Mucosa of stomach (tissue), 1 donor: ENCODE data around the gene CCNF.
A peak's percentile ranks its signal among the peaks of the same experiment; 100 is the strongest.
"Not testable (repeated sequence)": the region's sequence is repeated elsewhere in the genome, so short reads cannot be mapped to it uniquely, and the experiment has no call there.

Experiments used
- H3K27me3 ChIP-seq: one replicate; pipeline ENCODE4 v1.7.0; 2013; ENCODE audit warnings: mild to moderate bottlenecking, low read length; ENCODE audit not compliant: control insufficient read depth, insufficient read depth
- H3K36me3 ChIP-seq: one replicate; pipeline ENCODE4 v1.7.0; 2013; ENCODE audit warnings: low read length; ENCODE audit not compliant: control insufficient read depth, insufficient read depth
- H3K4me1 ChIP-seq: one replicate; pipeline ENCODE4 v1.7.0; 2013; ENCODE audit warnings: mild to moderate bottlenecking, low read length; ENCODE audit not compliant: control insufficient read depth, insufficient read depth
- H3K4me3 ChIP-seq: one replicate; pipeline ENCODE4 v1.7.0; 2013; ENCODE audit warnings: low read length
- H3K9ac ChIP-seq: one replicate; pipeline ENCODE4 v1.7.0; 2013; ENCODE audit warnings: mild to moderate bottlenecking, low read length, moderate library complexity
- H3K9me3 ChIP-seq: one replicate; pipeline ENCODE4 v1.7.0; 2013; ENCODE audit warnings: mild to moderate bottlenecking, low read length, moderate library complexity; ENCODE audit not compliant: control insufficient read depth
- donor health status: Pancreatic carcinoma.

CCNF gene, protein sequence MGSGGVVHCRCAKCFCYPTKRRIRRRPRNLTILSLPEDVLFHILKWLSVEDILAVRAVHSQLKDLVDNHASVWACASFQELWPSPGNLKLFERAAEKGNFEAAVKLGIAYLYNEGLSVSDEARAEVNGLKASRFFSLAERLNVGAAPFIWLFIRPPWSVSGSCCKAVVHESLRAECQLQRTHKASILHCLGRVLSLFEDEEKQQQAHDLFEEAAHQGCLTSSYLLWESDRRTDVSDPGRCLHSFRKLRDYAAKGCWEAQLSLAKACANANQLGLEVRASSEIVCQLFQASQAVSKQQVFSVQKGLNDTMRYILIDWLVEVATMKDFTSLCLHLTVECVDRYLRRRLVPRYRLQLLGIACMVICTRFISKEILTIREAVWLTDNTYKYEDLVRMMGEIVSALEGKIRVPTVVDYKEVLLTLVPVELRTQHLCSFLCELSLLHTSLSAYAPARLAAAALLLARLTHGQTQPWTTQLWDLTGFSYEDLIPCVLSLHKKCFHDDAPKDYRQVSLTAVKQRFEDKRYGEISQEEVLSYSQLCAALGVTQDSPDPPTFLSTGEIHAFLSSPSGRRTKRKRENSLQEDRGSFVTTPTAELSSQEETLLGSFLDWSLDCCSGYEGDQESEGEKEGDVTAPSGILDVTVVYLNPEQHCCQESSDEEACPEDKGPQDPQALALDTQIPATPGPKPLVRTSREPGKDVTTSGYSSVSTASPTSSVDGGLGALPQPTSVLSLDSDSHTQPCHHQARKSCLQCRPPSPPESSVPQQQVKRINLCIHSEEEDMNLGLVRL

DNA sequence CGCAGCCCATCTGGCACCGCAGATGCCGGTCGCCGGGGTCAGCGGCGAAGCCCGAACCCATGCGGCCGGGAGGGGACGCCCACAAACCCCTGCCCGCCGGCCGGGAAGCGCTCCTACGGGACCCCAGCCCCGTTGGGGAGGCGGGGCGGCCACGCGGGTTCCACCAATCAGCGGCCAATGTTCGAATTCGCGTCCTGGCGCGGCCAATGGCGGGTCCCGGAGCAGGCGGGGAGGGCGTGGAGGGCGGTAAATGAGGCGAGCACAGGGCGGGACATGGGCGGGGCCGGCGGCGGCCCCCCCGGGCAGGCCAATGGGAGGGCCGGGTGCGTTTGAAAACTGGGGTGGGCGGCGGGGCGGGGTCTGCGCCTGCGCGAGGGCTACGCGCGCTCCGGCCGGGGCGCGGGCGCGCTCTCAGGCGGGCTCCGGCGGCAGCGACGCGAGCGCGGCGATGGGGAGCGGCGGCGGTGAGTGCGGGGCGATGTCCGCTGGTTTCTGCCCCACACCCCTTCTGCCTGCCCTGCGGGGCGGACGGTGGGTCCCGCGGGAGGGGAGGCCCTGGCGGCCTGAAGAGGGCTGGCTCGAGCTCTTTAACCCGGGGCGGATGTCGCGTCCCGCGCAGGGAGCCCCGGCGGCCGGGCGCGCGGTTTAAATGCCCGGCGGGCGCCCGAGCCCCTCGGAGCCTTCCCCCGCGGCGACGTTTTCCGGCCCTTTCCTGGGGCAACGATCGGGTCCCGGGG is at the start of gene CCNF:
Gene CCNF, plus strand, starts transcription at position 414 of the 737 bp plus-strand sequence. Its CDS starts 35 bp downstream, at position 449.
- H3K9ac ChIP-seq: peak within 1 kb of the TSS; percentile 72
- no peaks in the 10 kb centered on the region for H3K9me3 ChIP-seq
- no peaks in the 10 kb centered on the region for H3K36me3 ChIP-seq
- H3K4me1 ChIP-seq: peaks cover 19% of the 10 kb centered on the region
- peak within 1 kb of the TSS; percentile 63 for H3K4me3 ChIP-seq
- H3K27me3 ChIP-seq: no peaks in the 10 kb centered on the region

DNA sequence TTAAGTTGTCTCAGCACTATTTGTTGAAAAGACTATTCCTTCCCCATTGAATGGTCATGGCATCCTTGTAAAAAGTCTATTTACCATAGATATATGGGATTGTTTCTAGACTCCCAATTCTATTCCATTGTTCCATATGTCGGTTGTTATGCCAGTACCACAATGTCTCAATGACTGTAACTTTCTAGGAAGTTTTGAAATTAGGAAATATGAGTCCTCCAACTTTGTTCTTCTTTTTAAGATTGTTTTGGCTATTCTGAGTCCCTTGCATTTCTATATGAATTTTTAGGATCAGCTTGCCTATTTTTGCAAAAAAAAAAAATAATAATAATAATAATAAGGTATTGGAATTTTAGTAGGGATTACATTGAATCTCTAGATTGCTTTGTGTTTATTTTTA is 45.7 kb upstream of the CCNF start:
- no peaks in the 10 kb centered on the region for H3K9me3 ChIP-seq
- no peaks in the 10 kb centered on the region for H3K36me3 ChIP-seq
- H3K4me1 ChIP-seq: no peaks in the 10 kb centered on the region
- H3K4me3 ChIP-seq: no peak overlapping the region
- H3K27me3 ChIP-seq: no peaks in the 10 kb centered on the region
- H3K9ac ChIP-seq: no peak overlapping the region

DNA sequence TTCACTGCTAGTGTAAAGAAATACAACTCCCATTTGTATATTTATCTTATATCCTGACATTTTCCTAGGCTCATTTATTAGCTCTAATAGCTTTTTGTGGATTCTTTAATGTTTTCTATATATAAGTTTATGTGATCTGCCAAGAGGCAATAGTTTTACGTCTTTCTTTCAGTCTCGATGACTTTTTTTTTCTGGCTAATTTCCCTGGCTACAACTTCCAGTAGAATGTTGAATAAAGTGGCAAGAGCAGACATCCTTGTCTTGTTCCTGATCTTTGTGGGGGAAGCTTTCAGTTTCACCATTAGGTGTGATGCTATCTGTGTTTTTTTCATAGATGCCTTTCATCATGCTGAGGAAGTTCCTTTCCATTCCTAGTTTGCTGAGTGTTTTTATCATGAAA is 44.8 kb upstream of the CCNF start:
- no peaks in the 10 kb centered on the region for H3K9me3 ChIP-seq
- no peak overlapping the region for H3K9ac ChIP-seq
- H3K4me1 ChIP-seq: no peaks in the 10 kb centered on the region
- no peak overlapping the region for H3K4me3 ChIP-seq
- H3K36me3 ChIP-seq: no peaks in the 10 kb centered on the region
- no peaks in the 10 kb centered on the region for H3K27me3 ChIP-seq

DNA sequence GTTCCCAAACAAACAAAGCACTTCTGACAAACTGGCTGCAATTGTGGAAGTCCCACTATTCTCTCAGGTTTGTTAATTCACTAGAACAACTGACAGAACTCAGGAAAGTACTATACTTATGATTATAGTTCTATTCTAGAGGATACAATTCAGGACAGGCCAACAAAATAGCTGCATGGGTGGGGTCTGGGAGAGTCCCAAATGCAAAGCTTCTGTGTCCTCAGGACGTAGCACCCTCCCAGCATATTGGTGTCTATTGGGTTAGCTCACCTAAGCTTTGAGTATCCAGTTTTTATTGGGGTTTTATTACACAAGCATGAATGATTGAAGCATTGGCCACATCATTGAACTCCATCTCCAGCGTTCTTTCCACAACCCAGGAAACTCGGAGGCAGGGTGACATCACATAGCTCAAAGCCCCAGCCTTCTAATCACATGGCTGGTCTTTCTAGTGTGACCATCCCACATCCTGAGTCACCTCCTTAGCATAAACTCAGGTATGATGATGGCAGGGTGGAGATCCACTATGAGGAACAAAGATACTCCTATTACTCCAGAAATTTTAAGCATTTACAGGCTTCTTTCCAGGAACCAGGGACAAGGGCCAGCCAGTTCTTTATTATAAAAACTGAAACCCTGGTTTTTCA is 43.9 kb upstream of the CCNF start:
- H3K36me3 ChIP-seq: no peaks in the 10 kb centered on the region
- H3K9ac ChIP-seq: no peak overlapping the region
- H3K27me3 ChIP-seq: no peaks in the 10 kb centered on the region
- H3K4me1 ChIP-seq: no peaks in the 10 kb centered on the region
- no peak overlapping the region for H3K4me3 ChIP-seq
- no peaks in the 10 kb centered on the region for H3K9me3 ChIP-seq

DNA sequence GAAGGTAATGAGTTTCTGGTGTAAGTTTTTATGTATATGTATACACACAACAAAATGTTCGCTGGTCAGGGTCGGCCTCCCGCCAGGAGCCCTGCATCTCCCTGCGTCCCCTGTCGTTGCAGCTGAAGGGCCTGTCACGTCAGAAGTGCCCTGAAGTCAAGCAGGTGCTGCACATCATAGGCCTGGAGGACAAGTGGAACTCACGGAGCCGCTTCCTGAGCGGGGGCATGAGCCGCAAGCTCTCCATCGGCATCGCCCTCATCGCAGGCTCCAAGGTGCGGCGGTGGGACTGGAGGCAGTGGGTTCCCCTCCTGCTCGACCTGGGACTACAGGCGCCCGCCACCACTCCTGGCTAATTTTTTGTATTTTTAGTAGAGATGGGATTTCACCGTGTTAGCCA is 43.3 kb upstream of the CCNF start:
- not testable (repeated sequence) for H3K36me3 ChIP-seq, H3K9ac ChIP-seq, H3K9me3 ChIP-seq, H3K4me1 ChIP-seq, H3K27me3 ChIP-seq, H3K4me3 ChIP-seq

DNA sequence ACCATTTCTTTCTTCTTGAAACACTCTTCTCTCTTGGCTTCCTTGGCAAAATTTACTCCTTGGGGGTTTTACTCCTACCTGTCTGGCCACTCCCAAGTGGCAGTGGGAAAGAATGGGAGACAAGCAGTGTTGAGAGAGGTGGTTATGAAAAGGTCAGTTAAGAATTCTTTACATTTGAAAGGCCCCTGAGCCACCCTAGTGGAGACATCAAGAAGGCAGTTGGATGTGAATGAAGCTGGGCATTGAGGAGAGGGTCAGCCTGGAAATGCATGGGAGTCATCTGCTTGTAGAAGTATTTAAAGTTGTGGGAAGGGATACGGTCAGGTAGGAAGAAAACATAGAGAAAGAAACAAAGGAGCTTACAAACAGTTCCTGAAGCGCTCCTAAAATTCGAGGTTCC is 42.3 kb upstream of the CCNF start:
- Histone ChIP-seq H3K27me3 (no peaks in the 10 kb centered on the region), H3K4me3 (no peak overlapping the region), H3K36me3 (no peaks in the 10 kb centered on the region), H3K9ac (no peak overlapping the region), H3K4me1 (no peaks in the 10 kb centered on the region), H3K9me3 (no peaks in the 10 kb centered on the region)

DNA sequence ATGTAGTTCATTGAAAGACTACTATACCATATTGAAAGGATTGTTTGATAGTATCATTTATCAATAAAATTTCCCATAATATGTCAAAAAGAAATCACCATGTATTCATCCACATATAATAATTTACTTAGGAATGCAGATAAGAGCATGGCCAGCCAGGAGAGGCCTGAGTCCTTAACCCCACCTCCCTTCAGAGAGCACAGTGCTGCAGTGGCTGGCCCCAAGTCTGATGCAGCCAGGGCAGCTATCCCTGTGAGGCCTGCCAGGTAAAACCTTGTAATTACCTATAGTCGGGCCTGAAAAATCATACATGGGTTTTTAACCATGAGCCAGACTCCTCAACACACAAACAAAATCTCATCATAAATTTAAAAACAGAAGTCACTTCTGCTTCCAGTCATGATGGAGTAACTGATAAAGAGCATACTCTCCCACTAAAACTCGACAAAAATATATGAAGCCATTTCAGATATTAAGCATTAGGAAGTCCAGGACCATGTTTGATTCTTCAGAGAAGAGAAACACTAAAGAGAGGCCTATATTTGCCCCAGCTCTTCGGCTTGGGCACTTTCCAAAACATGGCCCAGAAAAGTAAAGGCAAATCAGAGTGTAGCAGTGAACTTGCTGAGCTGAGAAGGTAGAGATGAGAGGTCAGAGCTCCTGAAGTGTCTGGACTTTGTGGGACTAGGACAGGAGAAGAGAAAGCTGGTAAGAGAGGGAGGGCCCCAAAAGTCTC is 40.9 kb upstream of the CCNF start:
- no peaks in the 10 kb centered on the region for H3K27me3 ChIP-seq
- H3K4me1 ChIP-seq: no peaks in the 10 kb centered on the region
- no peak overlapping the region for H3K4me3 ChIP-seq
- no peaks in the 10 kb centered on the region for H3K36me3 ChIP-seq
- H3K9me3 ChIP-seq: no peaks in the 10 kb centered on the region
- no peak overlapping the region for H3K9ac ChIP-seq

DNA sequence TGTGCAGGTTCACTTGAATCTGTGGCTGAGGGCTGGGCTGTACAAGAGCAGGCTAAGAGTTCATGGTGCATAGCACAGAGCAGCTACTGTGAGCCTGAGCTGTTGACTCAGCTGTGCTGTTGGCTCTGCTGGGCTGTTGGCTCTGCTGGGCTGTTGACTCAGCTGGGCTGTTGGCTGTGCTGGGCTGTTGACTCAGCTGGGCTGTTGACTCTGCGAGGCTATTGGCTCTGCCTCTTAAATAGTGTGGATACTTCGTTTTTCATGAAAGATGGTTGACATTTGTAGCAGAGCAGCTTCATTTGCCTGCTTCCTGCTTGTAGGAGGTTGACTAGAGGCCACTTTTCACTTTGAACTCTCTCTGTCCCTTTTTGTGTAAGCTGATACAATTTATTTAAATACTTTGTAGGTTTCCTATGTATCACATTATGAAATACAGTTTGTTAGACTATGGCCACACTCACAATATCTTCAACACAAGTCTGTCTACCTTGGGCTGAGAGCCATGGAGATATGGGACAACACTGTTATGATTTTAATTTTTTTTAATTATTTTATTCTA is 40.3 kb upstream of the CCNF start:
- Histone ChIP-seq H3K9me3 (no peaks in the 10 kb centered on the region), H3K9ac (no peak overlapping the region), H3K36me3 (no peaks in the 10 kb centered on the region), H3K4me1 (no peaks in the 10 kb centered on the region), H3K27me3 (no peaks in the 10 kb centered on the region), H3K4me3 (no peak overlapping the region)

DNA sequence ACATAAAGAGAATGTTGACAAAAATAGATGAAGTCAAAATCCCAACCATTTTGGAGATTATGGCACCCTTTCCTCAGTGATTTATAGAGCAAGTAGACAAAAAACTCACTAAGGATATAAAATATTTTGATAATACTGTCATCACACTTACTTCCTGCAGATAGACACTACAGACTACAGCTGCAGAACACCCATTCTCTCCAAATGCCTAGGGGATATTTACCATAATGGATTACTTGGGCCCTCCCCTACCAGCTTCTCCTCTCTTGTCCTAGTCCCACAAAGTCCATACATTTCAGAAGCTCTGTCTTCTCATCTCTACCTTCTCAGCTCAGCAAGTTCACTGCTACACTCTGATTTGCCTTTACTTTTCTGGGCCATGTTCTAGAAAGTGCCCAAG is 37.2 kb upstream of the CCNF start:
- Histone ChIP-seq H3K36me3 (no peaks in the 10 kb centered on the region), H3K4me3 (no peak overlapping the region), H3K9ac (no peak overlapping the region), H3K27me3 (no peaks in the 10 kb centered on the region), H3K9me3 (no peaks in the 10 kb centered on the region), H3K4me1 (no peaks in the 10 kb centered on the region)

DNA sequence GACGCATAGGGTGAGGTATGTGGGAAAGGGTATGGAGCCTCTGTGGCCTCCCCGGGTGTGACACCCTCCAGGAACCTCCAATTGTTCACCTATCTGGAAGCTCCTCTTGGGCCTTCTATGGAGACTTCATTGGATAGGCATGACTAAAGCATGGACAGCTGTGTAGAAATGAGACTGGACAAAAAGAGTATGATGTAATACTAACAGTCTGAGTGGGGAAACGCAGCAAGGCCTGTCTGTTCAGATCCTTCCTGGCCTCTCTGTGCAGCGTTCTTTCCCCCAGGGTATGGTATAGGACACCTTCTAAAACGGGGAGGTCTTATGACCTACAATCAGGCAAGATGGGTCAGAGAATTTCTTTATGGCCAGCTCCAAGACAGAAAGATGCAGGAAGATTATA is 30.7 kb upstream of the CCNF start:
- Histone ChIP-seq H3K4me3 (no peak overlapping the region), H3K4me1 (no peaks in the 10 kb centered on the region), H3K36me3 (no peaks in the 10 kb centered on the region), H3K9me3 (no peaks in the 10 kb centered on the region), H3K27me3 (no peaks in the 10 kb centered on the region), H3K9ac (no peak overlapping the region)

DNA sequence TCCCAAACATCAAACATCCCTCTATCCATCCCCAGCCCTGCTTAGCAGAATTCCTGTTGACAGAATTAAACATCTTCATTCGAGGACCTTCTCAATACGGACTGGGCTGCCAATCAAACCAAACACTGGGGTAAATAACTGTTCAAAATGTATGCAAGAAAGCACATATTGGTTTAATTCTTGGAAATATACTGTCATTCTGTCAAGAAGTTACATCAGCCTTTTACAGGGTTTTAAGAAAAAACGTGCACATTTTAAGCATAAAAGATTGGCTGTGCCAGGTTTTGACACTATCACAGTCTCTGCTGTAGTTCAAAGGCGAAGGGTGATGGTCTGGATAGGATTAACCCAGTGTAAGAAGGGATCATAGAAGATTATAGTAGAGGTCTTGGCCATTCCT is 25.1 kb upstream of the CCNF start:
- no peaks in the 10 kb centered on the region for H3K27me3 ChIP-seq
- H3K9ac ChIP-seq: no peak overlapping the region
- no peak overlapping the region for H3K4me3 ChIP-seq
- H3K9me3 ChIP-seq: no peaks in the 10 kb centered on the region
- no peaks in the 10 kb centered on the region for H3K4me1 ChIP-seq
- no peaks in the 10 kb centered on the region for H3K36me3 ChIP-seq
